GM18499 (cell line): ENCODE results near the gene PPP2R2D.
"Not testable (repeated sequence)": the region's sequence is repeated elsewhere in the genome, so short reads cannot be mapped to it uniquely, and the experiment has no call there.

ENCODE experiments used
- ATAC-seq: cut with Tn5 transposase; IDR thresholded peaks from one replicate; pipeline ENCODE4 v1.9.1; 2021; ENCODE audit warnings: moderate number of reproducible peaks; ENCODE audit not compliant: insufficient read depth, unreplicated experiment

PPP2R2D gene

DNA sequence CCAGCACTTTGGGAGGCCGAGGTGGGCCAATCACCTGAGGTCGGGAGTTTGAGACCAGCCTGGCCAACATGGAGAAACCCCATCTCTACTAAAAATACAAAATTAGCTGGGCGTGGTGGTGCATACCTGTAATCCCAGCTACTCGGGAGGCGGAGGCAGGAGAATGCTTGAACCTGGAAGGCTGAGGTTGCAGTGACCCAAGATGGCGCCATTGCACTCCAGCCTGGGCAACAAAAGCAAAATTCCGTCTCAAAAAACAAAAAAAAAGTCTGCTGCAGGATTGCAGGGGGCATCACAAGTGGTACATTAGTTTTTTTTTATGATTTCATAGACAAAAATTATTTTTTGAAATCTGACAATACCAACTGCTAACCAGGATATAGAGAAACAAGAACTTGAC, 86.0 kb downstream of the PPP2R2D start:
- ATAC-seq: not testable (repeated sequence)

DNA sequence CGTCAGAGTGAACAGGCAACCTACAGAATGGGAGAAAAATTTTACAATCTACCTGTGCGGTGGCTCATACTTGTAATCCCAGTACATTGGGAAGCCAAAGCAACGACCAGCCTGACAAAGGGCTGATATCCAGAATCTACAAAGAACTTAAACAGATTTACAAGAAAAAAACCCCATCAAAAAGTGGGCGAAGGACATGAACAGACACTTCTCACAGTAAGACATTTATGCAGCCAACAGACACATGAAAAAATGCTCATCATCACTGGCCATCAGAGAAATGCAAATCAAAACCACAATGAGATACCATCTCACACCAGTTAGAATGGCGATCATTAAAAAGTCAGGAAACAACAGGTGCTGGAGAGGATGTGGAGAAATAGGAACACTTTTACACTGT, 86.5 kb downstream of the PPP2R2D start:
- not testable (repeated sequence) for ATAC-seq

DNA sequence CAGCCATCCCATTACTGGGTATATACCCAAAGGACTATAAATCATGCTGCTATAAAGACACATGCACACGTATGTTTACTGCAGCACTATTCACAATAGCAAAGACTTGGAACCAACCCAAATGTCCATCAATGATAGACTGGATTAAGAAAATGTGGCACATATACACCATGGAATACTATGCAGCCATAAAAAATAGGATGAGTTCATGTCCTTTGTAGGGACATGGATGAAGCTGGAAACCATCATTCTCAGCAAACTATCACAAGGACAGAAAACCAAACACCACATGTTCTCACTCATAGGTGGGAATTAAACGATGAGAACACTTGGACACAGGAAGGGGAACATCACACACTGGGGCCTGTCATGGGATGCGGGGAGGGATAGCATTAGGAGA, 87.0 kb downstream of the PPP2R2D start:
- not testable (repeated sequence) for ATAC-seq

DNA sequence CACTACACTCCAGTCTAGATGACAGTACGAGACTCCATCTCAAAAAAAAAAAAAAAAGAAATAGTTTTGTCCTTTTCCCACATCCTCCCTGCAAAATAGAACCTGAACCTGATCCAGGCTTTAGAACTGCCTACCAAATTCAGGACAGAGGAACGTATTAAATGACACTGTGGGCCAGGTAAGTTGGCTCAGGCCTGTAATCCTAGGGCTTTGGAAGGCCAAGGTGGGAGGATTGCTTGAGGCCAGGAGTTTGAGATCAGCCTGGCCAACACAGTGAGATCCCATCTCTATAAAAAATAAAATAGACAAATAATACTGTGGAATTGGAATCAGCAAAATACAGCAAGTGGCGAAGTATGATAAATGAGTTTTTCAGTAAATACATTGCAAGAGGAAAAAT, 90.9 kb downstream of the PPP2R2D start:
- no peak for ATAC-seq

DNA sequence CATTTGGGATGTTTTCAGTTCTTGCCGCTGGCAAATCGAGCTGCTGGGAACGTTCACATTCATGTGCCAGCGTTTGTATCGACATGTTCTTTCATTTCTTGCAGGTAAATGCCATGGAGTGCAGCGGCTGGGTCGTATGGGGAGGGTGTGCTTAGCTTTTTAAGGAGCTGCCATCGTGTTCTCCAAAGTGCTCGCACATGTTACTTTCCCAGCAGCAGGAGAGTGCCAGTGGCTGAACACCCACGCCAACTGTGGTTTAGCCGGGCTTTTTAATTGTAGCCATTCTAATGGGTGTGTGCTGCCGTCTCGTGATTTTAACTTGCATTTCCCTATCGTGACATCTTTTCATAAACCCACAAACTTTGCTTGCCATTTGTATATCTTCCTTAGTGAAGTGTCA, 92.5 kb downstream of the PPP2R2D start:
- ATAC-seq: no peak

DNA sequence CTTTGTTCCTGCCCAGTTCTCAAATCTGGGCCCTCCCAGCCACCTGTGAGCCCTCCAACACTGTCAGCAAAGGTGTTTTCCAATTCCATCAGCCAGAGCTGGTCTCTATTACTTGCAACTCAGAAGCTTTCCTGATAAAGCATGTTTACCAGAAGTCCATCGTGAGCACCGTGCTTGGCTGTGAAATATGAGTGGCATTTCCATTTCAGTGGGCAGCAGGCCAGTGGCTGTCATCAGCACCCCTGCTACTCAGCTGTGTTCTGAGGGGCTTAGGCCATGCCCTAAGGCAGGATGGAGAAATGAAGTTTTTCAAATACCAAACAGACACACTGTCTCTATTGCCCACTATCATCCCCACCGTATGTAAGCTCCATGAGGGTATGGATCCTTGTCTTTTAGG, 93.6 kb downstream of the PPP2R2D start:
- ATAC-seq: no peak

DNA sequence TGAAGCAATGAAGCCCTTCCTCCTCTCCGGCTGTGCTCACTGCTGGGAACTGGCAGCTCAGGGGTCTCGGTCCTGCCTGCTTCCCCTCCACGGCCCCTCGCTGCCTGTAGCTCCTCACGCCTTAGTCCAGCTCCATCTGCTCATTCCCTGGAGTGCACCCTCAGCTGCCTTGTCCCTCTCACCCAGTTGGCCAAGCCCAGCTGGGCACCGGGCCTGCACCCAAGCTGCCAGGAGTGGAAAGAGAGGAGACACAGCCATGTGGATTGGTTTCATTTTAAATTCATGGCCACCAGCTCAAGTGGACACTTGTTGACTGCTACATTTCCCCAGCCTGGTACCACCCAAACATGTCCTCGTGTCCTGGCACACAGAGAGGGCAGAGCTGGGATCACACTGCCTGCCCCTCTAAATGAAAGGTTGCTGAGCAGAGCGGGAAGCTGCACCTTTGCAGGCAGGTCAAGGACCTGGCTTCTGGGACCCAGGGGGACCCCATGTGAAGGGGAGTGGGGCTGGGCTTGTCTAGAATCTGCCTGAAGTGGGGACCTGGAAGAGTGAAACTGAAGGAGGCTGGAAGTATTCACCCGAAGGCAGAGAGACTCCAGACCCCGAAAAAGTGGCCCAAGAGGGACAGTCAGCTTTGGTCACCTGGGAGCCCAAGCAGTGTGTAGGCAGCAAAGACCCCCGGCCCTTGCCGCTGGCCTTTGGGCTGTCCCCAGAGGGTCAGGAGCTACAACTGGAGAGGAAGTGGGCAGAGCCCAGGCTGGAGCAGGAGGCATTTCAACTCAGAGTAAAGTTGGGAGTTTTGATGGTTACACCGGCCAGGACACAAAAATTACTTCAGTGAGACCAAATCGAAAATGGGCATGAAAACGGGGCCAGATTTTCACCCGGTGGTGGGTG, 95.9 kb downstream of the PPP2R2D start:
- no peak for ATAC-seq

DNA sequence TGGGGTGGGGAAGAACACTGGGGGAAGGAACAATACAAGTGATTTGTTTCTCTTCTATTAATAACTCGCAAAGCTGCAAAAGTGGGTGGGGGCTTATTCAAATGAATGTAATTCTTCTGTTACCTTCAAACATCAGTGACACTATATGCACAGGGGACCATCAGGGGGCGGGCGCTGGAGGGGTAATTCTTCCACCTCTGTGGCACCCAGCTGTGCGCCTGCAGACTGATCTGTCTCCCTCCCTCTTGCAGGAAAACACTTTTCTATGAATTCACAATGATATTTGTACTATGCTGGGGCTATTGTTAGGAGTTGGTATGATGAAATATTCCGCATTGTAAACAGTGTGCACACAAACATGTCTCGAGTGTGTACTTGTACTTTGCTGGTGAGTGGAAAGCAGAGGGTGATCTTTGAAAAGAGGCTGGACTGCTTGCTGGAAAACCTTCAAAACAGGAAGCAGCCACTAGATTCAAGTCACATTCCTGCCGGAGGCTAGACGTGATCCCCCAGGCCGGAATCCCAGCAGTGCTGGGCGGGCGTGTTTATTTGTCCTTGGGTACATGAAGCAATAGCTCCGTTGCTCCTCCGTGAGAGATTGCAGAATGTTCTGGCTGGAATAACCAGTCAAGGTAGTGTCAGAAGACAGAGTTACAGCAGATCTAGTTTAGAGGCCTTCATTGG, 96.7 kb downstream of the PPP2R2D start:
- ATAC-seq: no peak

DNA sequence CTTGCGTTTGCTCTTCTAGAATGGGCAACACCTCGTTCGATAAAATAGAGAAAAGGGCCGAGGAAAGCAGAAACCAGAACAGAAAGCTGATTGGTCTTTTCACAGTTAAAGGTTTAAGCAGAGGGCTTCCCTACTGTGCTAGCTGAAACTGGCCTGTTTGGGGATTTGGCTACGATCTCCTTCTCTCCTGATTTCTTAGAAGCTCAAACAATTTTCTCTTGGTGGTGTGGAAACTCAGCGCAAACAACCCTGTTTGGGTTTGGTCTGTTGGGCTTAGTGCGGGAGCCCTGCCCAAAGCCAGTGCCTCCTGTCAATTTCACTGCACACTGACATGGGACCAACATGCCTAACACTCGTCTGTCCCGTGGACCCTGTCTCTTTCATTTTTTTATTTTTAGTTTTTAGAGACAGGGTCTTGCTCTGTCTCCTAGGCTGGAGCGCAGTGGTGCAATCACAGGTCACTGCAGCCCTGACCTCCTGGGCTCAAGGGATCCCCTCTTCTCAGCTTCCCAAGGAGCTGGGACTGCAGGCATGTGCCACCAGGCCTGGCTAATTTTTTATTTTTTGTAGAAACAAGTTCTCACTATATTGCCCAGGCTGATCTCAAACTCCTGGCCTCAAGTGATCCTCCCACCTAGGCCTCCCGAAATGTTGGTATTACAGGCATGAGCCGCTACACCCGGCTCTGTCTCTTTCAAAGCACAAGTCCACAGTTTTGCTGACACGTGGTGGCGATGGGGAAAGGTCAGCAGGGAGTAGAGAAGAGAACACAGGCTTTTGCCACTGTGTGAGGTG, 97.4 kb downstream of the PPP2R2D start:
- no peak for ATAC-seq

DNA sequence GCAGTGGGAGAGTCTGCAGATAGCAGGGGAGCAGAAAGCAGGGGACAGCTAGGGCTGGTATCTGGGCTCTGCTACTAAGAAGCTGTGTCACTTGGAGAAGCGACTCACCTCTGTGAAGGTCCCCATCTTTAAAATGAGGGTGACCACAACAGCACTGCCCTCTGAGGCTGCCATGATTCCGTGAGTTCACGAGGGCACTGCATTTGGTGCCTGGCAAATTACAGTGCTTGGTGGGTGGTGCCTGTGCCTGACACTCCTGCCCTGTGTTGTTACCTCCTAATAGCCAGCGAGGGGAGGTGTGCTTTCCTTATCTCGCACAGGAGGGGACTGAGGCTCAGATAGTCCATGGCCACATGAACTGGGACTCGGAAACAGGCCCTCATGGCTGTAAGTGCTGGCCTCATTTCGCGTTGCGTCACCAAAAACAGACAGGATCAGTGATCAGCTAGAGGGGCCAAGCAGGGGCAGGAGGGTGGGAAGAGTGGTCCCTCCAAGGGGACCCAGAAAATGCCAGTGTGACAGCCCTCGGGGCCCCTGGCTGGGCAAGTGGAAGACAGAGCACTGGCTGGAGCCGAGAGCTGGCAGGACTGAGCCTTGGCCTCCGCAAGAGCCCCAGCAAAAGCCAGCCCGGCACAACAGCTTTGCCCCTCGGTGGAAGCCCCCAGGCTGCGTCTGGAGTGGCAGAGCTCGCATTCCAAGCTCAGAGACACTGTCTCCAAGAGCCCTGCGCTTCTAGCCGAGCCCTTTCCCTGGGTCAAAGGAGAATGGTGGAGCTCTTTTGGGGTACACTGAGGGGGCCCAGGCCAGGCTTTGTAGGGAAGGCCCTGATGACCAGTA, 98.3 kb downstream of the PPP2R2D start:
- no peak for ATAC-seq

DNA sequence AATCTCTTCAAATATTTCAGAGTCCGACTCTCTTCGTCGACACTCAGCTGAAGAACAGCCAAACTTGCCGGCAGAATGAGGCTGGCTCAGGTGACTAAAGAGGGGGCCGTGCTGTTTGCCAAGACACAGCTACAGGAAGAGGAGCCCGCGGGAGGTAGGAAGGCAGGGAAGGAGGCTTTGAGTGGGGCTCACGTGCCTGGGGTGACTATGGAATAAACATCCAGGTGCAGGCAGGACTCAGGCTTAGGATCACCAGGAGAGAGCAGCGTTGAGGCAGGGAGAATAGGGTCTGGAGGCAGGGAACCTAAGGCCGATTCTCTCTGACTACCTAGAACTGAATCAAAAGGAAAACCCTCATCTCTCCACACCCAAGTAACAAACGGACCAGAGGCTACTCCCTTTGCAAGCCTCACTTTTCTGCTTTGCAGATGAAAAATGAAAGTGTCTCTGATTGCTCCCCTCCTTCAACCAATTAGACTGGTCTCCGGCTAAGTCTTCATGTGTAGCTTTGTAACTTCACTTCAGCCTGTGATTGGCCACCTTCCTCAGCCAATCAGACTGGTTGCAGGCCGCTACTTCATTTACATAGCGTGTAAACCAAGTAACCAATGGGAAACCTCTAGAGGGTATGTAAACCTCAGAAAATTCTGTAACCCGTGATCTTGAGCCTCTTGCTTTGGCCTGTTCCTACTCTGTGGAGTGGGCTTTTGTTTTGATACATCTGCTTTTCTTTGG, 100.6 kb downstream of the PPP2R2D start:
- ATAC-seq: no peak

DNA sequence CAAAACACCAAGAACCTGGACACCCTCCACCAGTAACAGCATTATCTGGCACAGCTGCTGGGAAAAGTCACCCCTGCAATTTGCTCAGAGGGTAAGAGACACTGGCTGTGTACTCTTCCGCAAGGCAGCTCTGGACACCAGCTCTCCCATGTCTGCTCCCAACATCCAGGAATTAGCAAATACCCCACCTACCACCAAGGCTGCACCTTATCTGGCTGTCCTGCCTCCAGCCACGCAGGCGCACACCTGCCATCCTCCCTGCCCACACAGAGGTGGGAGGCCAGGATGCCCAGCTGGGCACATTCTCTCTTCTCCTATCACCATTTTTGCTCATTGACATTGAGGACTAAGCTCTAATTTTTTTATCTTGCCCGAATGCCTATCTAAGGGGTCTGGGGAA, 101.2 kb downstream of the PPP2R2D start:
- ATAC-seq: no peak

DNA sequence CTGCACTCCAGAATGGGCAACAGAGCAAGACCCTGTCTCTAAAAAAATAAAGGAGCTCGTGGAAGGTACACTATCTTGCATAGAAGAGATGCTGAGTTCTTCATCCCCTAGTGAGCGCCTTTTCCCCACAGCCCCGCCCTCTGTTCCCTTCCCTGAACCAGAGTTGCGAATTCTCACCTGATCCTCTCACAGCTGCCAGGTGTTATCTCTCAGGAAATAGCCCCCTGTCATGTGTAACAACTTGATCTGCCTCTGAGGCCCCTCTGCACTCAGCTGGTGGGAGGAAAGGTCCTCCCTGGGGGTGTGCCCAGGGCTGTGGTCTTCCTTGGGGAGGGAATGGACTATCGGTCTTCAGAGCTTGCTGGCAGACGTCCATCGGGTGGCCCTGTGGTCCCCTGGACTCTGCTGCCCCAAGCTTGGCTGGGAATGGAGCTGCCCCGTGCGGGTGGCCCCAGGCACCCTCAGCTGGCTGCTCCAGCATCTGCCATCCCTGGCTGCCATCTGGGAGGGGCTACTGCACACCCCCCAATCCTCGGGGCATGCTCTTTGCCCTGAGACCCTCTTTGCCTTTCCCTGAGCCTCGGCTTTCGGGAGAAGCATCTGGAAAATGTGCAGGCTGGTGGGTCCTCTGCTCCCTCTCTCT, 102.6 kb downstream of the PPP2R2D start:
- no peak for ATAC-seq

DNA sequence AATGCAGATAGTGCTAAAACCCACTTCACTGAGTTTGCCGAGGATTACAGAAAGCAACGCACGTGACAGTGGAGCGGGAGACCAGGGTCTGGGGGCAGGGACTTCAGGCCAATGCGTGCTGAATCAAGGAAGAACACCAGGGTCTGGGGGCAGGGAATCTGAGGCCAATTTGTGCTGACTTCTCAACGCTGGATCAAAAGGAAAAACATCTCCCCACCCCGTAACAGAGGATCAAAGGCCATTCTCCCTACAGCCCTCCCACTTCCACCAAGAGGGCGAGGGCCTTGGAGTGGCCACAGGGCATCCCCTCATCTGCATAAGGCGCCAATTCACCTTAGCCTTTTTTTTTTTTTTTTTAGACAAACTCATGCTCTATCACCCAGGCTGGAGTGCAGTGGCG, 103.2 kb downstream of the PPP2R2D start:
- ATAC-seq: no peak

DNA sequence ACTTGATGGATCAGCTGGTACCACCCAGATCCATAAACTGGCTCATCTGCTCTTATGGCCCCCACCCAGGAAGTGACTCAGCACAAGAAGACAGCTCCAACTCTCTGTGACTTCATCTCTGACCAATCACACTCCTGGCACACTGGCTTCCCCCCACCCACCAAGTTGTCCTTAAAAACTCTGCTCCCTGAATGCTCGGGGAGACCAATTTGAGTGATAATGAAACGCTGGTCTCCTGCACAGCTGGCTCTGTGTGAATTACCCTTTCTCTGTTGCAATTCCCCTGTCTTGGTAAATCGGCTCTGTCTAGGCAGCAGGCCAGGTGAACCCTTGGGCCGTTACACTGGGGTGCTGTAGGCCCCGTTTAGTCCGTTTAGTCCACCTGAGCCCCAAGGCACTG, 104.3 kb downstream of the PPP2R2D start:
- no peak for ATAC-seq

DNA sequence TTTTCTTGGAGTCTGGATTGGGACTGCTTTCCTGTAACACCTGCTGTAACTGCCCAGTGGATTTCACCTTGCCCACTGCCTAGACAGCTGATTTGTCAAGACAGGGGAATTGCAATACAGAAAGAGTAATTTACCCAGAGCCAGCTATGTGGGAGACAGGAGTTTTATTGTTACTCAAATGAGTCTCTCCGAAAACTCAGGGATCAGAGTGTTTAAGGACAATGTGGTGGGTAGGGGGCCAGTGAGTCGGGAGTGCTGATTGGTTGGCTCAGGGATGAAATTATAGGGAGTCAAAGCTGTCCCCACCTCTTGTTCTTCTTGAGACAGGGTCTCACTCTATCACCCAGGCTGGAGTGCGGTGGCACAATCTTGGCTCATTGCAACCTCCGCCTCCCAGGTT, 106.2 kb downstream of the PPP2R2D start:
- no peak for ATAC-seq

DNA sequence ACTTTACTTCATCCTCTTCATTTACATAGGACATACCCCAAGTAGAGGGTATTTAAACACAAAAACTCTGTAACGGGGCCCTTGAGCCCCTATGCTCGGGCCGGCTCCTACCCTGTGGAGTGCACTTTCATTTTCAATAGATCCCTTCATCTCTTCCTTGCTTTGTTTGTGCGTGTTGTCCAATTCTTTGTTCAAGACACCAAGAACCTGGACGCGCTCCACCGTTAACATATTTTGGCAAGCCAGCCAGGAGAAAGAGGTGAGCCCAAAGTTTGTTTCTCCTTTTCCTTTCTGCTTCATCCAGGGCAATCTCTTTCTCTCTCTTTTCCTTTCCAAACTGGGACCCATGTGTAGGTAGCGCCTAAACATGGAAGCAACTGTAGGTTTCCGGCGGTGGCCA, 106.9 kb downstream of the PPP2R2D start:
- no peak for ATAC-seq
